H9 (cell line): Measurements from ENCODE around the gene DCUN1D4. TPM values are rescaled to one million over a fixed set of nuclear protein-coding genes. Genes with fewer than 3 reads are reported as not detected.

Experiments used
- DNase-seq: peaks from one replicate; pipeline ENCODE4 v3.0.0-alpha.2; 2017
- H2AFZ ChIP-seq: one replicate; pipeline ENCODE4 v1.6.1; 2013; ENCODE audit warnings: mild to moderate bottlenecking, low read length, control low read depth, moderate library complexity
- H2AK5ac ChIP-seq: 2 replicates; pipeline ENCODE4 v1.6.1; 2013; ENCODE audit warnings: low read length, control low read depth, mixed read lengths; ENCODE audit not compliant: insufficient read length
- H2BK120ac ChIP-seq: one replicate; pipeline ENCODE4 v1.6.1; 2013; ENCODE audit warnings: low read depth, mild to moderate bottlenecking, low read length, control low read depth, inconsistent platforms; ENCODE audit not compliant: poor library complexity, severe bottlenecking
- H2BK12ac ChIP-seq: 2 replicates; pipeline ENCODE4 v1.6.1; 2013; ENCODE audit warnings: low read length, control low read depth, mixed read lengths, low read depth; ENCODE audit not compliant: insufficient read length
- H2BK15ac ChIP-seq: 2 replicates; pipeline ENCODE4 v1.6.1; 2013; ENCODE audit warnings: low read depth, low read length, control low read depth
- H2BK20ac ChIP-seq: one replicate; pipeline ENCODE4 v1.6.1; 2013; ENCODE audit warnings: low read depth, mild to moderate bottlenecking, low read length, control low read depth, inconsistent platforms; ENCODE audit not compliant: poor library complexity, severe bottlenecking
- H2BK5ac ChIP-seq: 2 replicates; pipeline ENCODE4 v1.6.1; 2013; ENCODE audit warnings: low read length, control low read depth, mixed read lengths; ENCODE audit not compliant: insufficient read length
- H3K14ac ChIP-seq: 2 replicates; pipeline ENCODE4 v1.6.1; 2013; ENCODE audit warnings: low read length, control low read depth; ENCODE audit not compliant: insufficient read depth
- H3K18ac ChIP-seq: 2 replicates; pipeline ENCODE4 v1.6.1; 2013; ENCODE audit warnings: low read depth, mild to moderate bottlenecking, mixed read lengths, low read length, control low read depth; ENCODE audit not compliant: insufficient read length
- H3K23ac ChIP-seq: 2 replicates; pipeline ENCODE4 v1.6.1; 2013; ENCODE audit warnings: low read length, control low read depth, mixed read lengths, low read depth; ENCODE audit not compliant: insufficient read length
- H3K23me2 ChIP-seq: 2 replicates; pipeline ENCODE4 v1.6.1; 2013; ENCODE audit warnings: low read depth, mild to moderate bottlenecking, mixed read lengths, low read length, control low read depth; ENCODE audit not compliant: insufficient read length, poor library complexity, severe bottlenecking
- H3K27ac ChIP-seq: 2 replicates; pipeline ENCODE4 v1.5.1; 2013; ENCODE audit warnings: low read length, control low read depth, mixed read lengths, low read depth; ENCODE audit not compliant: insufficient read length
- H3K27me3 ChIP-seq: 2 replicates; pipeline ENCODE4 v1.6.1; 2013; ENCODE audit warnings: low read length, control low read depth, inconsistent platforms; ENCODE audit not compliant: insufficient read depth
- H3K4ac ChIP-seq: 2 replicates; pipeline ENCODE4 v1.6.1; 2013; ENCODE audit warnings: low read depth, mild to moderate bottlenecking, control low read depth, inconsistent platforms, low read length, moderate library complexity
- H3K4me1 ChIP-seq: 2 replicates; pipeline ENCODE4 v1.6.1; 2013; ENCODE audit warnings: low read length, control low read depth, inconsistent platforms; ENCODE audit not compliant: insufficient read depth
- H3K4me2 ChIP-seq: 2 replicates; pipeline ENCODE4 v1.6.1; 2013; ENCODE audit warnings: low read length, control low read depth, mixed read lengths; ENCODE audit not compliant: insufficient read length, insufficient read depth
- H3K56ac ChIP-seq: 2 replicates; pipeline ENCODE4 v1.6.1; 2013; ENCODE audit warnings: low read depth, mild to moderate bottlenecking, mixed read lengths, low read length, control low read depth; ENCODE audit not compliant: insufficient read length
- H3K79me1 ChIP-seq: 2 replicates; pipeline ENCODE4 v1.6.1; 2013; ENCODE audit warnings: low read depth, mild to moderate bottlenecking, moderate library complexity, low read length, control low read depth, inconsistent platforms; ENCODE audit not compliant: insufficient read depth, poor library complexity, severe bottlenecking
- H3K79me2 ChIP-seq: 2 replicates; pipeline ENCODE4 v1.6.1; 2013; ENCODE audit warnings: low read length, control low read depth, inconsistent platforms; ENCODE audit not compliant: insufficient read depth
- H3K9ac ChIP-seq: 2 replicates; pipeline ENCODE4 v1.6.1; 2013; ENCODE audit warnings: low read length, control low read depth, mixed read lengths; ENCODE audit not compliant: insufficient read length; ENCODE audit errors: extremely low read depth
- H3K9me3 ChIP-seq: one replicate; pipeline ENCODE4 v1.6.1; 2013; ENCODE audit warnings: low read depth, low read length, inconsistent platforms; ENCODE audit not compliant: control insufficient read depth
- H3T11ph ChIP-seq: one replicate; pipeline ENCODE4 v1.6.1; 2013; ENCODE audit warnings: mild to moderate bottlenecking, low read length, control low read depth, inconsistent platforms
- H4K20me1 ChIP-seq: one replicate; pipeline ENCODE4 v1.6.1; 2013; ENCODE audit not compliant: control insufficient read depth, insufficient read length, insufficient read depth
- H4K5ac ChIP-seq: 2 replicates; pipeline ENCODE4 v1.6.1; 2013; ENCODE audit warnings: low read depth, mild to moderate bottlenecking, mixed read lengths, low read length, control low read depth; ENCODE audit not compliant: insufficient read length
- H4K8ac ChIP-seq: replicated peaks from 2 replicates; pipeline ENCODE4 v1.6.1; 2013; ENCODE audit warnings: low read length, control low read depth, mixed read lengths, low read depth; ENCODE audit not compliant: insufficient read length
- H4K91ac ChIP-seq: 2 replicates; pipeline ENCODE4 v1.6.1; 2013; ENCODE audit warnings: low read depth, mild to moderate bottlenecking, moderate library complexity, mixed read lengths, low read length, control low read depth; ENCODE audit not compliant: insufficient read length
- H3K27ac Mint-ChIP-seq, 3 experiments: 2 replicates in 2 of 3; 3 replicates in 1 of 3; pipeline ENCODE4 v1.8.0; 2020 to 2021; ENCODE audit warnings: mixed read lengths in 3 of 3, mild to moderate bottlenecking in 1 of 3, moderate library complexity in 1 of 3
- H3K27me3 Mint-ChIP-seq: 2 replicates; pipeline ENCODE4 v1.8.0; 2021; ENCODE audit warnings: low read depth, mild to moderate bottlenecking, moderate library complexity, mixed read lengths
- H3K36me3 Mint-ChIP-seq, 3 experiments: 2 replicates in 2 of 3; 3 replicates in 1 of 3; pipeline ENCODE4 v1.8.0; 2020 to 2021; ENCODE audit warnings: low read depth in 3 of 3, mixed read lengths in 3 of 3; ENCODE audit not compliant: insufficient read depth in 1 of 3
- H3K4me1 Mint-ChIP-seq, 2 experiments: 2 replicates each; pipeline ENCODE4 v1.8.0; 2020; ENCODE audit warnings: mixed read lengths in 2 of 2
- H3K4me3 Mint-ChIP-seq, 2 experiments: 2 replicates in 1 of 2; 3 replicates in 1 of 2; pipeline ENCODE4 v1.8.0; 2020 to 2021; ENCODE audit warnings: mild to moderate bottlenecking in 2 of 2, mixed read lengths in 2 of 2, moderate library complexity in 1 of 2
- H3K9me3 Mint-ChIP-seq, 2 experiments: 2 replicates in 1 of 2; 3 replicates in 1 of 2; pipeline ENCODE4 v1.8.0; 2020; ENCODE audit warnings: mild to moderate bottlenecking in 2 of 2, mixed read lengths in 2 of 2, moderate library complexity in 1 of 2
- CTCF ChIP-seq: fragments of 200-600 bp; sonication (generic); conservative IDR thresholded peaks from 3 replicates; pipeline ENCODE4 v1.8.0; 2021; ENCODE audit warnings: antibody characterized with exemption, mild to moderate bottlenecking
- WGBS: extraction: QIAGEN DNeasy Blood & Tissue Kit; methylation state at CpG from one replicate; pipeline ENCODE4 v1.1.7; 2013; ENCODE audit warnings: missing lambda C conversion rate, low lambda C conversion rate, mixed read lengths; ENCODE audit not compliant: insufficient read length; ENCODE audit errors: extremely low coverage; 5-methylcytosine and 5-hydroxymethylcytosine counted together
- total RNA-seq: library from RNA; stranded (reverse); gene quantifications from 2 replicates; pipeline ENCODE4 v1.2.1, GENCODE V29; 2021

DCUN1D4 gene
- total RNA-seq, 1 experiment from 2014 or later: 46.7 TPM

GRCh38 chr4:51835079-51835478 lies 7.9 kb upstream of the DCUN1D4 start:
- Histone ChIP-seq H3K9me3 (no peaks in the 10 kb centered on the region), H3K4me1 (no peaks in the 10 kb centered on the region), H3K79me1 (no peaks in the 10 kb centered on the region), H2BK5ac (no peak overlapping the region), H3K14ac (no peak overlapping the region), H2AK5ac (no peak overlapping the region), H3K23me2 (no peaks in the 10 kb centered on the region), H3K4ac (no peak overlapping the region), H3K9ac (no peak overlapping the region), H4K8ac (no peak overlapping the region), H3K4me2 (no peak overlapping the region), H3K27ac (no peak overlapping the region), H4K5ac (no peak overlapping the region), H4K20me1 (no peaks in the 10 kb centered on the region), H2BK15ac (no peak overlapping the region), H2AFZ (no peak overlapping the region), H4K91ac (no peak overlapping the region), H3K56ac (no peak overlapping the region), H3K79me2 (no peaks in the 10 kb centered on the region), H3K27me3 (no peaks in the 10 kb centered on the region), H3T11ph (no peak overlapping the region), H2BK12ac (no peak overlapping the region), H2BK20ac (no peak overlapping the region), H3K23ac (no peak overlapping the region), H3K18ac (no peak overlapping the region), H2BK120ac (no peak overlapping the region)
- Mint-ChIP-seq H3K36me3 (no peaks in the 10 kb centered on the region), H3K9me3 (no peaks in the 10 kb centered on the region), H3K4me3 (no peak overlapping the region), H3K27me3 (peaks cover 6% of the 10 kb centered on the region), H3K27ac (no peak overlapping the region), H3K4me1 (no peaks in the 10 kb centered on the region)
- no peak for TF ChIP-seq CTCF
- no peak for DNase-seq
- WGBS: no CpG with 5 or more reads among the region's 1 CpG
